HG02678 (cell line): ENCODE results near the gene PTK7.

Experiments used
- ATAC-seq: cut with Tn5 transposase; IDR thresholded peaks from one replicate; pipeline ENCODE4 v1.9.1; 2021; ENCODE audit warnings: mild to moderate bottlenecking, moderate library complexity; ENCODE audit not compliant: unreplicated experiment

The PTK7 gene

GRCh38 chr6:43175676-43176422 lies 99.7 kb downstream of the PTK7 start:
- ATAC-seq, result no peak

DNA sequence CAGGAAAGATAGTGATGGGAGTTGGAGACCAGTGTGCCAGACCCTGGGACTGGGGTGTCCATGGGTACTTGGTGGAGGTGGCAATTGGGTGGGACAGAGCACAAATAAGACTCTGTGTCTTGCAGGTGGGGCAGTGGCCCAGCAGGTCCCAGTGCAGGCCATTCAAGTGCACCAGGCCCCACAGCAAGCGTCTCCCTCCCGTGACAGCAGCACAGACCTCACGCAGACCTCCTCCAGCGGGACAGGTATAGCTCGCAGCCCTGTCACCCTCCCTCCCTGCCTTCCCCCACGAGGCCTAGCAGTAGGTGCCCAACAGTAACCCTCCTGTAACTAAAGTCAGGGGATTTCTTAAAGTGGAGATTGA lies 100.3 kb downstream of the PTK7 start:
- no peak for ATAC-seq

- no peak for ATAC-seq
Measured at GRCh38 chr6:43178150-43178549, 102.0 kb downstream of the PTK7 start.

DNA sequence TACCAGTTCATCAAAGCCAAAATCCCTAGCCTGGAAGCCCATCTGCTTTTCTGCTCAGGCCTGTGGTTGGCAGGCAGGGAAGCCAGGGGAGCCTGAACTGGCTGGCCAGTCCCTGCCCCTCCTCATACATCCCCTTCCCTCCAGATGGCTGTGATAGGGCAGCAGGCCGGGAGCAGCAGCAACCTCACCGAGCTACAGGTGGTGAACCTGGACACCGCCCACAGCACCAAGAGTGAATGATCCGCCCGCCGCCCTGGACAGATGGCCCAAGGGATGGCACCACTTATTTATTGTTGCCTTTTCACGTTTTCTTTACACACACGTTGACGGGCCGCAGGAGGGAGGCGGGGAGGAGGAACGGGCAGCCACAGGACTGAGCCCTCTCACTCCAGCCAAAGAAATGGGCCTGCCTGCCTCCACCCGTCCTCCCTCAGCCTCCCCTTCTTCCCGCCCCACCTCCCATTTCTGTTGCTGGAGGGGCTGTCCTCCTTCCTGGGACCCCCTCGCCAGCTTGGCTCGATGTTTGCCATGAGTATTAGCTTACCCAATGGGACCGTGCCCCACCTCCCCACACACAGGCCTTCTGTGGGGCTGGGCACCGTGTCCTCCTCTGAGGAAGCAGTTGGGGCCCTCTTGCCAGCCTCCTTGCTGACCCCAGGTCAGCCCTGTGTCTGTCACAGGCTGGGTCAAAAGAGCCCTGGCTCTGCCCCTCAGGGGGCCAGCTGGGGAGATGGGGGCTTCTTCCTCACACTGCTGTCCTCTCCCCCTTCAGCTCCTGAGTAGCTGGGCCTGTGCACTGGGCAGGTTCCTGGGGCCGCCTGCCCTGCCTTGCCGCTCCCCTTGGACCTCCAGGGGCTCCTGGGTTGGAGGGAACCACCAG lies 103.1 kb downstream of the PTK7 start:
- no peak for ATAC-seq

DNA sequence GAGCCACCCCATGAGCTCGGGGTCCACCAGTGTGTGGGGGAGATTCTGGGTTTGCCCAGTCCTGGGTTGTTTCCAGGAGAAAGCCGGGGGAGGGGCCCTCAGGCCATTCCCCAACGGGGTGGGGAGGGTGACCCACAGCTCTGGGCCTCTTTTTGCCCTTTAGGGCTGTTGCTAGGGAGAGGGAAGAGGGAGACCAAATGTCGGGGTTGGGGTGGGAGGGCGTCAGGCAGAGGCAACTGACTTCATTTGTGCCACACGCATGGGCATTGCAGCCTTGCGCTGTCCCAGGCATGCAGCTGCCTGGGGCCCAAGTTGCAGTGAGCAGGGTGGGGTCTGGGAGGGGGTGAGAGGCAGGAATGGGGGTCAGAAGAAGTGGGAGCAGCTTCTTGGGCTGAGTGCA lies 103.9 kb downstream of the PTK7 start:
- ATAC-seq, result no peak

- no peak for ATAC-seq
Measured at GRCh38 chr6:43180985-43181384, 104.9 kb downstream of the PTK7 start.

GRCh38 chr6:43181621-43181941 lies 105.5 kb downstream of the PTK7 start:
- ATAC-seq, result no peak

DNA sequence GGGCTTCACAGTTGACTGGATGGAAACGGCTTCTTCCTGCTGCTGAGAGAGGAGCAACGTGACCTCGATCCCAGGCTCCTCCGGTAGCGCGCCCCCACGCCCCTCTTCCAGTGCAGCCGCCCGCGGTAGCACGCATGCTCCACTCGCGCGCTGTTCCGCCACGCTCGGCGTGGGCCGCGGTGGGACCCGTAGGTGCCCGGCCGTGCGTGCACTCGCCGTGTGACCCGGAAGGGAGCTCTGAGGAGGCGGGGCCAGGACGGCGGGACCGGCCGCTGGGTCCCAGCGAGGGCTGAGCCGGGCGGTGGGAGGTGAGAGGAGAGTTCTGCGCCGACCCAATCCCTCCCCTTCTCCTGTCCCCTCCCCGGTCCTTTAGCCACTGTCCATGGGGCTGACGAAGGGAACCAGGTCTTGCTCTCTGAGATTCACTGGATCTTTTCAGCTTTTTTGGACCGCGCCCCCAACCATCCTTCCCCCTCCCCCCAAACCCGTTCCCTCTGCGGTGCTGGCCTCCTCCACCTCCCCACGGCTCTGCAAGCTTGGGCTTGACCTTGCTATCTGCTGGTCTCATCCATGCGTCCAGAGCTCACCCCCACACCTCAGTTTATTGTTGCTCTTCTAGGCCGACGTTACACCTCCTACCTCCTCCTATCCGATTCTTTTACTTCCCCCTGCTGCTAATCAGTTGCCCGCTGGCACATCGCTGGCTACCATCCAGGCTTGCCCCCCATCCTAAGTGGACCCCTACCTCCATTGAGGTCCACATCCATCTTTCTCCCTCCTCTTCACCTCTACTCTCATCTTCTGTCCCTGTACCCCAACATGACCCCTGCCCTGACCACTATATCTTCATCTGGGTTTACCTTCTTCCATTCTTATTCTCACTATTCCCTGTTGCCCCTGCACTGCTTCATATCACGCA lies 106.1 kb downstream of the PTK7 start, which contains the start of gene CUL9:
Gene CUL9, plus strand, starts transcription at position 255 of the 919 bp plus-strand sequence. CDS start 2,115 bp downstream, outside the sequence.
- ATAC-seq, result peak; percentile 97

DNA sequence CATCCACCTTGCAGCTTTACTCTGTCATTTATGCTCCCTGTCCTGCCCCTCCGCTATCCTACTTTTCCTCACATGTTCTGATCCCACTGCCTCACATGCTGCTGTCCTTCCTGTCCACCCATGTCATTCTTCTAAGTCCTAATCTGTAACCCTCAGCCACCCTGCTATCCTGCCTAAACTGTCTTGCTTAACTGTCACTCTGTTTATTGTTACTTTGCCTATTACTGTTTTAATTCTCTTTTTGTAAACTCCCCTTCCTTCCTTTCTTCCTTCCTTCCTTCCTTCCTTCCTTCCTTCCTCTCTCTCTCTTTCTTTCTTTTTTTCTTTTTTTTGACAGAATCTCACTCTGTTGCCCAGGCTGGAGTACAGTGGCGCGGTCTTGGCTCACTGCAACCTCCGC lies 107.3 kb downstream of the PTK7 start:
- no peak for ATAC-seq

- no peak for ATAC-seq
Measured at GRCh38 chr6:43184268-43184985, 108.3 kb downstream of the PTK7 start.

- ATAC-seq, result no peak
Measured at GRCh38 chr6:43185391-43185985, 109.4 kb downstream of the PTK7 start.

DNA sequence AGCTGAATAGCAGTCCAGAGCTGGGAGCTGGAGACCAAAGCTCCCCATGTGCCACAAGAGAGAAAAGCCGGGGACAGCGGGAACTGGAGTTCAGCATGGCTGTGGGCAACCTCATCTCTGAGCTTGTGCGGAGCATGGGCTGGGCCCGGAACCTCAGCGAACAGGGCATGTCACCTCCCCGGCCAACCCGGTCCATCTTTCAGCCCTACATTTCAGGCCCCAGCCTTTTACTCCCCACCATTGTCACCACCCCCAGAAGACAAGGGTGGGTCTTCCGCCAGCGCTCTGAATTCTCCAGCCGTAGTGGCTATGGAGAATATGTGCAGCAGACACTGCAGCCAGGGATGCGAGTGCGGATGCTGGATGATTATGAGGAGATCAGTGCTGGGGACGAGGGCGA lies 109.9 kb downstream of the PTK7 start:
- ATAC-seq, result no peak

GRCh38 chr6:43186706-43187105 lies 110.6 kb downstream of the PTK7 start:
- no peak for ATAC-seq

- ATAC-seq, result no peak
Measured at GRCh38 chr6:43187821-43188220, 111.7 kb downstream of the PTK7 start.

DNA sequence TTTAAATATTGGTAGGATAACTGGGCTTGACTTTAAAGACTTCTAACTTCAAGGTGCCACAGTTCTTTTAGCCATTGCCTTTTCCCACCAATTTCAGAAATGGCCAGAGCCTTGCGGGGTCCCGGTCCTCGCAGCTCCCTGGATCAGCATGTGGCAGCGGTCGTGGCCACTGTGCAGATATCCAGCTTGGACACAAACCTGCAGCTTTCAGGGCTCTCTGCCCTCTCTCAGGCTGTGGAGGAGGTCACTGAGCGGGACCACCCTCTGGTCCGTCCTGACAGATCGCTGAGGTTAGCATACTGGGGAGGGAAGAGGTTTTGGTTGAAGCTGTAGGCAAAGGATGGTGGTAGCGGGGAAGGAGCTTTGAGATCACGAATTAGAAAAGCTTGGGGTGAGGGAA lies 112.3 kb downstream of the PTK7 start:
- ATAC-seq, result no peak

- no peak for ATAC-seq
Measured at GRCh38 chr6:43189776-43190304, 113.7 kb downstream of the PTK7 start.

DNA sequence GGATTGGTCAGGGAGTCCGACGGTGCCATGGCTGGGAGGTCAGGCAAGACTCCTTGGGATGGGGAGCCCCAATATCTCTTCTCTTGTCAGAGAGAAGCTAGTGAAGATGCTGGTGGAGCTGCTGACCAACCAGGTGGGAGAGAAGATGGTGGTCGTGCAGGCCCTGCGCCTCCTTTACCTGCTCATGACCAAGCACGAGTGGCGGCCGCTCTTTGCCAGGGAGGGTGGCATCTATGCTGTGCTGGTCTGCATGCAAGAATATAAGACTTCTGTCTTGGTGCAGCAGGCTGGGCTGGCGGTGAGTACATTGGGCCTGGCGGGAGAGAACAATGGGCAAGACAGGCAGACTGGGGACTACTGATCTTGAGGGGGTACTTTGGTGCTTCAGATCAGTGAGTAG lies 116.8 kb downstream of the PTK7 start:
- no peak for ATAC-seq

DNA sequence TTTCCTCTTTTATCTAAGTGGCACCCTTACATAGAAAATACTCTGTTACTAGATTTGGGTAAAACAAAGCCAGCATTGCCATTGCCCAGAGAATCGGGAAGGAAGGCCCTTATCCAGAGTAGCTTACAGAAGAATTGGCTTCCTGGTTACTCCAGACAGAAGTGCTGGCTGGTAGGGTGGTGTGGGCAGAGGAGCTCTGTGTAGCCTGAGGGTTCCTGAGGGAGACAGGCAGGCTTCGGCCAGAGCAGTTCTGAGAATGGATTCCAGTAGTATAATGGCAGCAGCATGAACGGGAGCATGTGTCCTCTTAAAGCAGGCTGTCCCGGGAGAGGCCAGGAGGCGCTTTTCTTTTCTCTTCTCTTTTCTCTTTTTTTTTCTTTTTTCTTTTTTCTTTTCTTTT lies 117.8 kb downstream of the PTK7 start:
- no peak for ATAC-seq

DNA sequence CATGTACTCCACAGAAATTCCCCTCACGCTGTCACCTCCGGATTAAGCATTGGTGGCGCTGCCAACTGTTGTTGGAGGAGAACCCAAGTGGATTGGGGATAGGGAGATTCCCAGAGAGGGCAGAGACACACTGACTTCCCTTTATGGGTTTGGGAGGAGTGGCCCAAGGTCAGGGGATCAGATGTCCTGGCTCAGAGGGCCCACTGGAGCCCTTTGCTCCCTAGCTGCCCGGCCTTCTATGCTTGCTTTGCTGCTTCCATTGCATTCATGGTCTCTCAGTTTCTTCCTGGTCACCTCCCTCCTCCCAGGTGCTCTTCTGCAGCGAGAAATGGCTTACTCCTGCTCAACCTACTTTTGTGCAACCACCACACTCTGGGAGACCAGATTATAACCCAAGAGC lies 120.2 kb downstream of the PTK7 start:
- ATAC-seq, result no peak

DNA sequence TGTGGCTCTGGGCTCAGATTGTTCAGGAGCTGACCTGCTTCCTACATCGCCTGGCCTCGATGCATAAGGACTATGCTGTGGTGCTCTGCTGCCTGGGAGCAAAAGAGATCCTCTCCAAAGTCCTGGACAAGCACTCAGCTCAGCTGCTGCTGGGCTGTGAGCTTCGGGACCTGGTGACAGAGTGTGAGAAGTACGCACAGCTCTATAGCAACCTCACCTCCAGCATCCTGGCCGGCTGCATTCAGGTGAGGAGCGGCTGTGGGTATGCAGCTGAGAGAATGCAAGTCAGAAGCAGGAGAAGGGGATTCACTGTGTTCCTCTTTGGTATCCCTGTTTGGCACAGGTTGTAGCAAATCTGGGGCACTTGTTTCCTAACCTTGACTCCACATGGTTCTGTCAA lies 123.8 kb downstream of the PTK7 start:
- ATAC-seq, result no peak
